BLaER1 (cell line): Measurements from ENCODE around the gene DENND1A.

ENCODE experiments used
- H3K27ac ChIP-seq: shearing (Covaris generic); formaldehyde crosslinking; 2 replicates; pipeline ENCODE4 v1.8.1; 2022
- H3K27me3 ChIP-seq: shearing (Covaris generic); formaldehyde crosslinking; 2 replicates; pipeline ENCODE4 v1.8.1; 2022
- H3K36me3 ChIP-seq: shearing (Covaris generic); formaldehyde crosslinking; 2 replicates; pipeline ENCODE4 v1.8.1; 2022
- H3K4me1 ChIP-seq: shearing (Covaris generic); formaldehyde crosslinking; 2 replicates; pipeline ENCODE4 v1.8.1; 2022
- H3K4me2 ChIP-seq: shearing (Covaris generic); formaldehyde crosslinking; 2 replicates; pipeline ENCODE4 v1.8.1; 2022
- H3K4me3 ChIP-seq: shearing (Covaris generic); formaldehyde crosslinking; 2 replicates; pipeline ENCODE4 v1.8.1; 2022
- H3K9ac ChIP-seq: shearing (Covaris generic); formaldehyde crosslinking; 2 replicates; pipeline ENCODE4 v1.8.1; 2022
- H3K9me3 ChIP-seq: shearing (Covaris generic); formaldehyde crosslinking; 2 replicates; pipeline ENCODE4 v1.8.1; 2022
- H4K20me1 ChIP-seq: shearing (Covaris generic); formaldehyde crosslinking; 2 replicates; pipeline ENCODE4 v1.8.1; 2022
- Cebpa-rat ChIP-seq: shearing (Covaris generic); IDR thresholded peaks from 2 replicates; pipeline ENCODE4 v1.8.1; 2022

The DENND1A gene

GRCh38 chr9:123361086-123361730 is 568.7 kb downstream of the DENND1A start:
- Histone ChIP-seq H3K27me3 (no peaks in the 10 kb centered on the region), H3K4me2 (no peak overlapping the region), H4K20me1 (no peaks in the 10 kb centered on the region), H3K36me3 (no peaks in the 10 kb centered on the region), H3K27ac (no peak overlapping the region), H3K4me3 (no peak overlapping the region), H3K9me3 (no peaks in the 10 kb centered on the region), H3K9ac (no peak overlapping the region), H3K4me1 (peaks cover 44% of the 10 kb centered on the region)
- TF ChIP-seq Cebpa-rat = no peak

DNA sequence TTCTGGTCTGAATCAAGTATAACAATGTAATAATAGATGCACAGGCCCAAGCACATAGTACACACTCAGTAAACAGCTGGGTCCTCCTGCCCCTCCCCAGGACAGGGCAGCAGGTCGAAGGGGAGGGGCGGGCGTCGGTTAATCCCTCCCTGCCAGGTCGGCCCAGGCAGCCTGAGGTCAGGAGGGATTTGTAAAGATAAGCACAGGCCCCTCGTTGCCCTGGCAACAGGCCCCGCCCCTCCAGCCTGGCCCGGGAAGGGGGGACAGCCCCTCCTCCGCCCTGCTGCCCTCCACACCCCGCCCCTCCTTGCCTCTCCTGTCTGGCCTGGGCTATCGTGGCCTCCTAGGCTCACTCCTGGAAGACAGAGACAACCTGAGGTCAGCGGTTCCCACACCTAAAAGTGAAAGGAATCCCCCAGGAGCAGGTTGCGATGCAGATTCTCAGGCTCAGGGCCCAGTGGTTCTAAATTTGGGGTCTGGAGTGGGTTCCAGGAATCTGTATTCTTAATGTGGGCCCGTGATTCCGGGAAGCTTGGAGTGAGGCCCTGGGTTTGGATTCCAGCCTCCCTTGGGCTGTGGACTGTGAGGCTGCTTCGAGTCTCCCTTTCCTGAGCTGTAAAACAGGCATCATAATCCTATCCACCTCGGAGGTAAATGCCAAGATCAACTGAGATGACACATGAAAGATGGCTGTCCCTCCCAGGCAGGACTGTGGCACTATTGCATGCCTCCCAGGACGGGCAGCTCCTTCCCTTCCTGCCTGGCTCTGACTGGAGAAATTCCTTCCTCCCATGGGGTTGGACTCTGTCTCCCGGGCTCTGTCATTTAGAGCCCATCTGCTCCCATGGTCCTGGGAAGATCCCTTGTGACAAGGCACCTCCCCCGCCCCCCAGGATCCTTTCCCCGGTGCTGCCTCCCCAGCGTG is 569.5 kb downstream of the DENND1A start:
- H3K27ac ChIP-seq = no peak overlapping the region

GRCh38 chr9:123359546-123359945 is 570.4 kb downstream of the DENND1A start:
- Histone ChIP-seq H3K9ac (no peak overlapping the region), H3K4me1 (peaks cover 47% of the 10 kb centered on the region), H3K27me3 (no peaks in the 10 kb centered on the region), H4K20me1 (no peaks in the 10 kb centered on the region), H3K36me3 (no peaks in the 10 kb centered on the region), H3K9me3 (no peaks in the 10 kb centered on the region), H3K27ac (no peak overlapping the region; the same call in 1 of the 2 replicates), H3K4me2 (peak overlapping the region; percentile 56), H3K4me3 (no peak overlapping the region)
- no peak for TF ChIP-seq Cebpa-rat

More for the DNA sequence above, 569.5 kb downstream of the DENND1A start:
- no peak for TF ChIP-seq Cebpa-rat
- Histone ChIP-seq H3K4me3 (no peak overlapping the region), H3K27me3 (no peaks in the 10 kb centered on the region), H3K9me3 (no peaks in the 10 kb centered on the region), H4K20me1 (no peaks in the 10 kb centered on the region), H3K4me1 (peaks cover 44% of the 10 kb centered on the region), H3K36me3 (no peaks in the 10 kb centered on the region), H3K4me2 (peak overlapping the region; percentile 56), H3K9ac (no peak overlapping the region)

DNA sequence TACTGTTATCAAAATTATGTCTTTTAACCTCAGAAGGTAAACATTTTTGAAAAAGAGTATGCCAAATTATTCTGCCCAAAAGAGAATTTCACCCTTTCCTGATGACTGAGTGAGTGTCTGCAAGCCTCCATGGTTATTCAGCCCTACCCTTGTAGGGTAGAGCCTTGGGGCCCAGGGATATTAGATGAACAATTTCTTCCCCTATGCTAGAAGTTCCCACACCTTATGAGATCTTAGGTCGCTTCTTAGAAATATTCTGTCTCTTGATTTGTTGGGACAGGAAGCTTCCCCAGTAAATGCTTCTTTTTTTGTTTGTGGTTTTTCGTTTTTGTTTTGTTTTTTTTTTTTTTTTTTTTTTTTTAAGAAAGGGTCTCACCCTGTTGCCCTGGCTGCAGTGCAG is 570.8 kb downstream of the DENND1A start:
- Histone ChIP-seq H3K9ac (0 out of 2 replicates have a peak overlapping the region, but pooled peaks have one; percentile 30), H3K36me3 (no peaks in the 10 kb centered on the region), H3K4me3 (no peak overlapping the region), H3K27ac (no peak overlapping the region), H4K20me1 (no peaks in the 10 kb centered on the region), H3K4me2 (peak overlapping the region; percentile 56), H3K27me3 (no peaks in the 10 kb centered on the region), H3K9me3 (no peaks in the 10 kb centered on the region), H3K4me1 (peaks cover 51% of the 10 kb centered on the region)
- TF ChIP-seq Cebpa-rat = no peak

- no peaks in the 10 kb centered on the region for H3K9me3 ChIP-seq
- no peaks in the 10 kb centered on the region for H4K20me1 ChIP-seq
- no peaks in the 10 kb centered on the region for H3K27me3 ChIP-seq
- TF ChIP-seq Cebpa-rat = no peak
- peaks cover 56% of the 10 kb centered on the region for H3K4me1 ChIP-seq
- no peaks in the 10 kb centered on the region for H3K36me3 ChIP-seq
- H3K4me3 ChIP-seq = no peak overlapping the region
- peak overlapping the region; percentile 56 for H3K4me2 ChIP-seq
- peak overlapping the region; percentile 30; the same call in 1 of the 2 replicates for H3K9ac ChIP-seq
- H3K27ac ChIP-seq = no peak overlapping the region
These were observed 571.6 kb downstream of the DENND1A start for GRCh38 chr9:123358181-123358905.

DNA sequence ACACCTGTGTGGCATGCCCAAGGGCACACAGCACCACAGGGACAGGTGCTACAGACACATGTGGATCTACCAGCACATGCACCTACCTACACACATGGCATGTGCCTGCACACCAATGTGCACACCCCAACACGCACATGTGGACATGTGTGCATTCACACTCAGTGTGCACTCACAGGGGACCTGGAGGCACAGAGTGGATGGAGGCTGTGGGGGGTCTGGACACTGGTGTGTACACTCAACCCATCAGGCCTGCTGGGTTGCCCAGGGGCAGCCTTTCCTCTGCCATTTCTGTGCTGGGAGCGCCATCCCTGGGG is 572.2 kb downstream of the DENND1A start:
- H3K4me3 ChIP-seq = no peak overlapping the region

DNA sequence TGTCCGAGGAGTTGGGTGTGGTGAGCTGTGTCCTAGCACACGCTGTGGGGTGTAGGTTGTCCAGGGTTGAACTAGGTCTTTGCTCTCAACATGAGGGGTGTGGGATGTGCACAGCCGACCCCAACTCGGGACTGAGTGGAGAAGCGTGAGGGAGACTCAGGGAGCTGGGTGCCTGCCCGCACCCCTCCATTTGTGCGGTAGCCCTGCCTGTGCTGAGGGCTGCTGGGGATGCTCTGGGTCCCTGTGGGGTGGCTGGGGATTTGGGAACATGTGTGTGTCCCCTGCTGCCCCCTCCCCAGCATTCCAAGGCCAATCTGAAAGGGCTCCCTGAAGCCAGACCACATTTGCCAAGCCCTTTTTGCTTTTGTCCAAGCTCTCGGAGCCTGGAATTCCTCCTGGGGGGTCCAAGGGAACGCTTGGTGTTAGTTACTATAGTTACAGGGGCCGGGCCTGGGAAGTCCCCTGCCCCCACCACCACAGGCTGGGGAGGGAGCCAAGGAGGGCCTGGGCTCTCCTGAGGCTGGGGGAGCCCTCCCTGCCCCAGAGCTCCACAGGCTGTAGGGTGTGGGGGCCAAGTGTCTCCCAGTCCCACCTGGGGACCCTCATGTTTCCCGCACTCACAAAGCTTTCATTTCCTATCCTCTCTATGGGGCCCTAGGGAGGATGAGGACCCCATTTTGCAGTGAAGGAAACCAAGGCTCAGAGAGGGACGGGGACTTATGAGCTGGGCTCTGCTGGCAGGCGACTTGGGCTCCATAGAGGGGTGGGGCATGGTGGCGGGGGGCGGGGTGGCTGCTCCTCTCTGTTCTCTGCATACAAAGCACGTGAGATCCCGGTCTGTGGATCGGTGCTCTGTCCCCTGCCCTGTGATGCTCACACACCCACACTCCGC is 572.8 kb downstream of the DENND1A start:
- no peak overlapping the region for H3K4me3 ChIP-seq
- peaks cover 56% of the 10 kb centered on the region for H3K4me1 ChIP-seq
- no peak overlapping the region for H3K4me2 ChIP-seq
- no peak for TF ChIP-seq Cebpa-rat
- no peaks in the 10 kb centered on the region for H3K9me3 ChIP-seq
- H3K36me3 ChIP-seq = no peaks in the 10 kb centered on the region
- no peaks in the 10 kb centered on the region for H4K20me1 ChIP-seq
- no peaks in the 10 kb centered on the region for H3K27me3 ChIP-seq
- no peak overlapping the region for H3K9ac ChIP-seq
- no peak overlapping the region for H3K27ac ChIP-seq

More for the DNA sequence above, 572.2 kb downstream of the DENND1A start:
- Histone ChIP-seq H3K27me3 (no peaks in the 10 kb centered on the region), H3K36me3 (no peaks in the 10 kb centered on the region), H3K4me1 (peaks cover 56% of the 10 kb centered on the region), H3K27ac (no peak overlapping the region), H3K9ac (no peak overlapping the region), H4K20me1 (no peaks in the 10 kb centered on the region), H3K9me3 (no peaks in the 10 kb centered on the region), H3K4me2 (peak overlapping the region; percentile 56; the same call in 1 of the 2 replicates)
- no peak for TF ChIP-seq Cebpa-rat

DNA sequence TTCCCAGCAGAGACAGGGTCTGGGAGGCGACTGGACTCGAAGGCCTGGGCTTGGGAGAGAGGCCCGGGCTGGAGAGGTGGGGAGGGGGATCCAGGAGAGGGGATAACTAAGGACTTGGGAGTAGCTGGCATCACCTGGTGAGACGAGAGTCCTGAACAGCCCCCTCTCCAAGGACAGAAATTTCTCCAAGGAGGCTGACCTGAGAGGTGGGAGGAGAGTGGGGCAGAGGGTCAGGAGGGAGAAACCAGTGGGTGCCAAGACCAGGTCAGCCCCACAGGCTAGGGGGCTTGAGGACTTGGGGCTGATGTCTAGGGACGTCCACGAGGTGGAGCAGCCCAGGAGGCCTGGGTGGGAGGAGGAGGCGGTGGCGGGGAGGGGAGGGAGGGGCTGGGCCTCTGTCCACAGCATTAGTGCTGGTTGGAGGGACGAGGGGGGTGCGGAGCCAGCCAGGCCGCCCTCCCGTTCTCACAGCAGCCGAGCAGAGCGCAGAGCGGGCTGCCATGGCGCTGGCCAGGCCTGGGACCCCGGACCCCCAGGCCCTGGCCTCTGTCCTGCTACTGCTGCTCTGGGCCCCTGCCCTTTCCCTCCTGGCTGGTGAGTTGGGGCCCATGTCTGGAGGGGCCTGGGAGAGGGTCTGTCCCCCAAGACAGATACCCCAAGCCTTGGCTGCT is 574.0 kb downstream of the DENND1A start, which contains the start of gene CRB2:
CRB2 (plus strand) TSS at position 437 of the 671 bp plus-strand sequence; CDS start at position 501, 64 bp downstream.
- no peaks in the 10 kb centered on the region for H4K20me1 ChIP-seq
- no peaks in the 10 kb centered on the region for H3K27me3 ChIP-seq
- H3K9ac ChIP-seq = no peak within 1 kb of the TSS
- TF ChIP-seq Cebpa-rat = no peak
- no peak within 1 kb of the TSS for H3K4me2 ChIP-seq
- H3K27ac ChIP-seq = no peak within 1 kb of the TSS
- peaks cover 53% of the 10 kb centered on the region for H3K4me1 ChIP-seq
- no peaks in the 10 kb centered on the region for H3K9me3 ChIP-seq
- H3K36me3 ChIP-seq = no peaks in the 10 kb centered on the region
- no peak within 1 kb of the TSS for H3K4me3 ChIP-seq
